Activated naive CD8-positive, alpha-beta T cell treated with anti-CD3 and anti-CD28 coated beads, Interleukin-2, amount 10 ng/mL, durations not matched to agents 7 days and 5 days (primary cell): ENCODE results near the gene F13B. TPM values are rescaled to one million over a fixed set of nuclear protein-coding genes. Genes with fewer than 3 reads are reported as not detected.
"Not testable (repeated sequence)": the region's sequence is repeated elsewhere in the genome, so short reads cannot be mapped to it uniquely, and the experiment has no call there.

Source experiments
- ATAC-seq: fragments of 150-1000 bp; cut with Tn5 transposase; one replicate; pipeline ENCODE4 v1.10.0; 2021; ENCODE audit warnings: low read depth, moderate library complexity
- POLR2A ChIA-PET: fragments of 350-600 bp; sonication (Branson Sonifier 250); formaldehyde crosslinking; loops from one replicate; lab custom pipeline; 2021; ENCODE audit warnings: antibody characterized with exemption; lab: Charles Lee
- DNase-seq: peaks from one replicate; pipeline ENCODE4 v3.0.0; 2021
- H3K27ac Mint-ChIP-seq: one replicate; pipeline ENCODE4 v1.8.0; 2022; ENCODE audit warnings: mild to moderate bottlenecking, mixed read lengths
- H3K27me3 Mint-ChIP-seq: one replicate; pipeline ENCODE4 v1.8.0; 2022; ENCODE audit warnings: mild to moderate bottlenecking, moderate library complexity, mixed read lengths
- H3K36me3 Mint-ChIP-seq: one replicate; pipeline ENCODE4 v1.8.0; 2021; ENCODE audit warnings: mild to moderate bottlenecking, mixed read lengths
- H3K4me1 Mint-ChIP-seq: one replicate; pipeline ENCODE4 v1.8.0; 2021; ENCODE audit warnings: mixed read lengths
- H3K4me3 Mint-ChIP-seq: one replicate; pipeline ENCODE4 v1.8.0; 2022; ENCODE audit warnings: mild to moderate bottlenecking, moderate library complexity, mixed read lengths
- H3K9me3 Mint-ChIP-seq: one replicate; pipeline ENCODE4 v1.8.0; 2021; ENCODE audit warnings: mixed read lengths
- total RNA-seq, 2 experiments: library from RNA; stranded (reverse); gene quantifications; one replicate each; pipeline ENCODE4 v1.2.3, GENCODE V29; 2021

F13B gene
- total RNA-seq, 2 experiments from 2014 or later: not detected

GRCh38 chr1:197080323-197080722 lies 13.3 kb upstream of the F13B start:
- Mint-ChIP-seq H3K27ac (no peak overlapping the region), H3K27me3 (peaks cover 21% of the 10 kb centered on the region), H3K4me1 (peaks cover 2% of the 10 kb centered on the region)

GRCh38 chr1:197076585-197076984 lies 9.5 kb upstream of the F13B start:
- Mint-ChIP-seq H3K4me3 (no peak overlapping the region), H3K27ac (no peak overlapping the region), H3K4me1 (no peaks in the 10 kb centered on the region), H3K27me3 (peaks cover 30% of the 10 kb centered on the region), H3K36me3 (peaks cover 11% of the 10 kb centered on the region), H3K9me3 (peaks cover 9% of the 10 kb centered on the region)
- DNase-seq (no peak), ATAC-seq (no peak)
- POLR2A ChIA-PET: no interaction called here

More at GRCh38 chr1:197080323-197080722, 13.3 kb upstream of the F13B start:
- H3K9me3 Mint-ChIP-seq: peaks cover 19% of the 10 kb centered on the region
- ATAC-seq (no peak), DNase-seq (no peak)
- H3K4me3 Mint-ChIP-seq: no peak overlapping the region
- POLR2A ChIA-PET: no interaction called here
- peaks cover 46% of the 10 kb centered on the region for H3K36me3 Mint-ChIP-seq

GRCh38 chr1:197073978-197074377 lies 6.9 kb upstream of the F13B start:
- DNase-seq: no peak
- POLR2A ChIA-PET: no interaction called here
- Mint-ChIP-seq H3K27ac (no peak overlapping the region), H3K9me3 (peaks cover 6% of the 10 kb centered on the region), H3K4me1 (no peaks in the 10 kb centered on the region), H3K36me3 (no peaks in the 10 kb centered on the region), H3K27me3 (peaks cover 30% of the 10 kb centered on the region), H3K4me3 (no peak overlapping the region)
- ATAC-seq: no peak

- no peak for ATAC-seq
- peaks cover 7% of the 10 kb centered on the region for H3K9me3 Mint-ChIP-seq
- H3K36me3 Mint-ChIP-seq: no peaks in the 10 kb centered on the region
- no peak for DNase-seq
- H3K27me3 Mint-ChIP-seq: peaks cover 9% of the 10 kb centered on the region
- no peak overlapping the region for H3K27ac Mint-ChIP-seq
- no peak overlapping the region for H3K4me3 Mint-ChIP-seq
- POLR2A ChIA-PET: no interaction called here
- H3K4me1 Mint-ChIP-seq: no peaks in the 10 kb centered on the region
These were observed 378 bp upstream of the F13B start for GRCh38 chr1:197067457-197067818.

- Mint-ChIP-seq H3K4me1 (no peaks in the 10 kb centered on the region), H3K4me3 (no peak overlapping the region), H3K9me3 (peaks cover 7% of the 10 kb centered on the region), H3K27ac (no peak overlapping the region), H3K27me3 (peaks cover 11% of the 10 kb centered on the region), H3K36me3 (no peaks in the 10 kb centered on the region)
- POLR2A ChIA-PET: no interaction called here
- ATAC-seq: no peak
- DNase-seq: no peak
These were observed 783 bp downstream of the F13B start for GRCh38 chr1:197066277-197066676.

- Mint-ChIP-seq H3K36me3 (no peaks in the 10 kb centered on the region), H3K9me3 (peaks cover 7% of the 10 kb centered on the region), H3K4me3 (no peak overlapping the region), H3K4me1 (no peaks in the 10 kb centered on the region), H3K27ac (no peak overlapping the region), H3K27me3 (peaks cover 11% of the 10 kb centered on the region)
- ATAC-seq (no peak), DNase-seq (no peak)
- POLR2A ChIA-PET: no interaction called here
These were observed 1.5 kb downstream of the F13B start for GRCh38 chr1:197065559-197065958.

- no peak overlapping the region for H3K4me3 Mint-ChIP-seq
These were observed 3.8 kb downstream of the F13B start for GRCh38 chr1:197063212-197063611.

GRCh38 chr1:197062692-197063091 lies 4.4 kb downstream of the F13B start:
- Mint-ChIP-seq H3K4me3 (no peak overlapping the region), H3K4me1 (no peaks in the 10 kb centered on the region), H3K27me3 (peaks cover 16% of the 10 kb centered on the region), H3K27ac (no peak overlapping the region), H3K36me3 (no peaks in the 10 kb centered on the region), H3K9me3 (no peaks in the 10 kb centered on the region)
- no peak for ATAC-seq
- POLR2A ChIA-PET: no interaction called here
- DNase-seq: no peak

More at GRCh38 chr1:197063212-197063611, 3.8 kb downstream of the F13B start:
- Mint-ChIP-seq H3K27ac (no peak overlapping the region), H3K36me3 (no peaks in the 10 kb centered on the region), H3K9me3 (no peaks in the 10 kb centered on the region), H3K27me3 (peaks cover 14% of the 10 kb centered on the region), H3K4me1 (no peaks in the 10 kb centered on the region)
- POLR2A ChIA-PET: no interaction called here
- DNase-seq (no peak), ATAC-seq (no peak)

- POLR2A ChIA-PET: no interaction called here
- Mint-ChIP-seq H3K4me3 (no peak overlapping the region), H3K36me3 (no peaks in the 10 kb centered on the region), H3K9me3 (no peaks in the 10 kb centered on the region), H3K4me1 (no peaks in the 10 kb centered on the region), H3K27ac (no peak overlapping the region), H3K27me3 (peaks cover 7% of the 10 kb centered on the region)
- no peak for ATAC-seq
- DNase-seq: no peak
These were observed 18.0 kb downstream of the F13B start for GRCh38 chr1:197049100-197049499.

- H3K4me3 Mint-ChIP-seq: no peak overlapping the region
- H3K27ac Mint-ChIP-seq: no peak overlapping the region
- peaks cover 10% of the 10 kb centered on the region for H3K27me3 Mint-ChIP-seq
- POLR2A ChIA-PET: no interaction called here
- DNase-seq (no peak), ATAC-seq (no peak)
- no peaks in the 10 kb centered on the region for H3K4me1 Mint-ChIP-seq
- H3K9me3 Mint-ChIP-seq: no peaks in the 10 kb centered on the region
- H3K36me3 Mint-ChIP-seq: no peaks in the 10 kb centered on the region
These were observed 24.3 kb downstream of the F13B start for GRCh38 chr1:197042676-197043341.

GRCh38 chr1:197041486-197042353 lies 25.3 kb downstream of the F13B start:
- H3K27ac Mint-ChIP-seq: no peak overlapping the region
- H3K4me1 Mint-ChIP-seq: no peaks in the 10 kb centered on the region
- POLR2A ChIA-PET: no interaction called here
- no peak for DNase-seq
- no peaks in the 10 kb centered on the region for H3K36me3 Mint-ChIP-seq
- no peaks in the 10 kb centered on the region for H3K9me3 Mint-ChIP-seq
- ATAC-seq: no peak
- H3K27me3 Mint-ChIP-seq: peaks cover 8% of the 10 kb centered on the region
- H3K4me3 Mint-ChIP-seq: no peak overlapping the region

- Mint-ChIP-seq H3K9me3 (no peaks in the 10 kb centered on the region), H3K36me3 (no peaks in the 10 kb centered on the region), H3K4me1 (no peaks in the 10 kb centered on the region), H3K27ac (no peak overlapping the region), H3K27me3 (peaks cover 3% of the 10 kb centered on the region), H3K4me3 (no peak overlapping the region)
- ATAC-seq (no peak), DNase-seq (no peak)
- POLR2A ChIA-PET: no interaction called here
These were observed 30.2 kb downstream of the F13B start for GRCh38 chr1:197036861-197037260.

GRCh38 chr1:197034631-197035339 lies 32.3 kb downstream of the F13B start:
- H3K4me3 Mint-ChIP-seq, H3K36me3 Mint-ChIP-seq, H3K27me3 Mint-ChIP-seq, H3K27ac Mint-ChIP-seq, H3K4me1 Mint-ChIP-seq, H3K9me3 Mint-ChIP-seq, ATAC-seq, DNase-seq, POLR2A ChIA-PET: not testable (repeated sequence)
